Ascending aorta (tissue), 2 donors: Measurements from ENCODE around the gene WDFY3. TPM values are rescaled to one million over a fixed set of nuclear protein-coding genes. Genes with fewer than 3 reads are reported as not detected.

Experiments
- DNase-seq, 2 donors: peaks; one replicate each; pipeline ENCODE4 v3.0.0-alpha.2; 2019; ENCODE audit warnings: low spot score in 2 of 2
- H3K27ac ChIP-seq, 2 donors: fragments of 200-600 bp; sonication (generic); one replicate each; pipeline ENCODE4 v1.5.1; 2016 to 2017; ENCODE audit warnings: mild to moderate bottlenecking in 1 of 2
- H3K27me3 ChIP-seq: fragments of 200-600 bp; sonication (generic); one replicate; pipeline ENCODE4 v1.5.1; 2017
- H3K36me3 ChIP-seq, 2 donors: fragments of 200-600 bp; sonication (generic); one replicate each; pipeline ENCODE4 v1.5.1; 2016
- H3K4me1 ChIP-seq, 2 donors: fragments of 200-600 bp; sonication (generic); one replicate each; pipeline ENCODE4 v1.5.1; 2016 to 2017; ENCODE audit warnings: mild to moderate bottlenecking in 1 of 2
- H3K4me3 ChIP-seq, 2 donors: fragments of 200-600 bp; sonication (generic); one replicate each; pipeline ENCODE4 v1.5.1; 2016 to 2017; ENCODE audit warnings: mild to moderate bottlenecking in 1 of 2
- H3K9me3 ChIP-seq, 2 donors: fragments of 200-600 bp; sonication (generic); one replicate each; pipeline ENCODE4 v1.5.1; 2016
- intact Hi-C: fragments of 100-400 bp; cut with DNase I; formaldehyde crosslinking; loops from one replicate; pipeline ENCODE4 v1.15.1; 2023
- total RNA-seq: library from RNA; depleted of rRNA; stranded (reverse); fragments of >200 nt; gene quantifications from one replicate; pipeline ENCODE4 v1.1.0, GENCODE V29; 2016
- TF ChIP-seq, protein P1 (sequence below), 3 experiments: fragments of 200-600 bp in 2 of 3; fragments of 450-650 bp in 1 of 3; sonication (generic) in 2 of 3; IDR thresholded peaks; one replicate each; pipeline ENCODE4 v1.5.1; 2016 to 2019; ENCODE audit warnings: antibody characterized with exemption in 3 of 3, mild to moderate bottlenecking in 1 of 3, moderate library complexity in 1 of 3

Gene WDFY3, protein sequence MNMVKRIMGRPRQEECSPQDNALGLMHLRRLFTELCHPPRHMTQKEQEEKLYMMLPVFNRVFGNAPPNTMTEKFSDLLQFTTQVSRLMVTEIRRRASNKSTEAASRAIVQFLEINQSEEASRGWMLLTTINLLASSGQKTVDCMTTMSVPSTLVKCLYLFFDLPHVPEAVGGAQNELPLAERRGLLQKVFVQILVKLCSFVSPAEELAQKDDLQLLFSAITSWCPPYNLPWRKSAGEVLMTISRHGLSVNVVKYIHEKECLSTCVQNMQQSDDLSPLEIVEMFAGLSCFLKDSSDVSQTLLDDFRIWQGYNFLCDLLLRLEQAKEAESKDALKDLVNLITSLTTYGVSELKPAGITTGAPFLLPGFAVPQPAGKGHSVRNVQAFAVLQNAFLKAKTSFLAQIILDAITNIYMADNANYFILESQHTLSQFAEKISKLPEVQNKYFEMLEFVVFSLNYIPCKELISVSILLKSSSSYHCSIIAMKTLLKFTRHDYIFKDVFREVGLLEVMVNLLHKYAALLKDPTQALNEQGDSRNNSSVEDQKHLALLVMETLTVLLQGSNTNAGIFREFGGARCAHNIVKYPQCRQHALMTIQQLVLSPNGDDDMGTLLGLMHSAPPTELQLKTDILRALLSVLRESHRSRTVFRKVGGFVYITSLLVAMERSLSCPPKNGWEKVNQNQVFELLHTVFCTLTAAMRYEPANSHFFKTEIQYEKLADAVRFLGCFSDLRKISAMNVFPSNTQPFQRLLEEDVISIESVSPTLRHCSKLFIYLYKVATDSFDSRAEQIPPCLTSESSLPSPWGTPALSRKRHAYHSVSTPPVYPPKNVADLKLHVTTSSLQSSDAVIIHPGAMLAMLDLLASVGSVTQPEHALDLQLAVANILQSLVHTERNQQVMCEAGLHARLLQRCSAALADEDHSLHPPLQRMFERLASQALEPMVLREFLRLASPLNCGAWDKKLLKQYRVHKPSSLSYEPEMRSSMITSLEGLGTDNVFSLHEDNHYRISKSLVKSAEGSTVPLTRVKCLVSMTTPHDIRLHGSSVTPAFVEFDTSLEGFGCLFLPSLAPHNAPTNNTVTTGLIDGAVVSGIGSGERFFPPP (N-terminal part only)
- total RNA-seq, result 30.2 TPM

- Histone ChIP-seq H3K27ac (peak within 1 kb of the TSS; percentile 91 to 95), H3K27me3 (no peaks in the 10 kb centered on the region), H3K4me3 (peak within 1 kb of the TSS; percentile 85 to 87), H3K4me1 (peaks cover 0 to 29% of the 10 kb centered on the region in 2 donors), H3K36me3 (no peaks in the 10 kb centered on the region), H3K9me3 (no peaks in the 10 kb centered on the region)
- peak; percentile 53 to 91 for DNase-seq
- TF ChIP-seq, protein P1, sequence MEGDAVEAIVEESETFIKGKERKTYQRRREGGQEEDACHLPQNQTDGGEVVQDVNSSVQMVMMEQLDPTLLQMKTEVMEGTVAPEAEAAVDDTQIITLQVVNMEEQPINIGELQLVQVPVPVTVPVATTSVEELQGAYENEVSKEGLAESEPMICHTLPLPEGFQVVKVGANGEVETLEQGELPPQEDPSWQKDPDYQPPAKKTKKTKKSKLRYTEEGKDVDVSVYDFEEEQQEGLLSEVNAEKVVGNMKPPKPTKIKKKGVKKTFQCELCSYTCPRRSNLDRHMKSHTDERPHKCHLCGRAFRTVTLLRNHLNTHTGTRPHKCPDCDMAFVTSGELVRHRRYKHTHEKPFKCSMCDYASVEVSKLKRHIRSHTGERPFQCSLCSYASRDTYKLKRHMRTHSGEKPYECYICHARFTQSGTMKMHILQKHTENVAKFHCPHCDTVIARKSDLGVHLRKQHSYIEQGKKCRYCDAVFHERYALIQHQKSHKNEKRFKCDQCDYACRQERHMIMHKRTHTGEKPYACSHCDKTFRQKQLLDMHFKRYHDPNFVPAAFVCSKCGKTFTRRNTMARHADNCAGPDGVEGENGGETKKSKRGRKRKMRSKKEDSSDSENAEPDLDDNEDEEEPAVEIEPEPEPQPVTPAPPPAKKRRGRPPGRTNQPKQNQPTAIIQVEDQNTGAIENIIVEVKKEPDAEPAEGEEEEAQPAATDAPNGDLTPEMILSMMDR (IDR thresholded peaks at IDR 0.05), result peak in 1 of 3 experiments; percentile 7
- intact Hi-C loops, result loop anchor here (5.0 kb wide), 1 partner anchor 154 kb away; no protein-coding TSS in a partner anchor
These were observed at the start of gene WDFY3 for GRCh38 chr4:84966382-84967242. WDFY3 (minus strand) TSS chr4:84966690; CDS start chr4:84860591, 106,099 bp downstream.

GRCh38 chr4:85005865-85006377, 39.4 kb upstream of the WDFY3 start:
- H3K4me1 ChIP-seq, result no peaks in the 10 kb centered on the region
- H3K9me3 ChIP-seq, result peaks cover 0 to 3% of the 10 kb centered on the region in 2 donors
- no peaks in the 10 kb centered on the region for H3K27me3 ChIP-seq
- no peaks in the 10 kb centered on the region for H3K36me3 ChIP-seq
- intact Hi-C loops, result no loop called here
- H3K4me3 ChIP-seq, result no peak overlapping the region
- H3K27ac ChIP-seq, result no peak overlapping the region
- no peak for DNase-seq
- TF ChIP-seq, protein P1 (IDR thresholded peaks at IDR 0.05), result no peak

DNA sequence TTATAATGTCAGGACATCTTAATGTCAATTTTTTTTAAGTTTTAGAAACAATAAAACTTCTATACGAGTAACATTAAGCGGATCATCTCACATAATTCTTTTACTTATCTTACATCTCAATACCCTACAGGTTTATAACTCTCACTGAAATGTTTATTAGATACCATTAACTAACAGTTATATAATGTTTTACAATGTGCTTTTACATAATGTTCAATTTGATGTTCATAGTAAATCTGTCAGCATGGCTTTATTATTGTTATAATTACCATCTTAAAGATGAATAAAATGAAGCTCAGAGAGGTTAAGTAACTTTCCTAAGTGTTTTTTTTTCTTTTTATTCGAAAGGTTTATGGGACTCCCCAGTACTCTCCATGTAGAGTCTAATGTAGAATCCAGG, 33.9 kb upstream of the WDFY3 start:
- Histone ChIP-seq H3K27ac (no peak overlapping the region), H3K27me3 (no peaks in the 10 kb centered on the region), H3K36me3 (no peaks in the 10 kb centered on the region), H3K4me3 (no peak overlapping the region), H3K4me1 (no peaks in the 10 kb centered on the region), H3K9me3 (no peaks in the 10 kb centered on the region)
- intact Hi-C loops, result no loop called here
- TF ChIP-seq, protein P1 (IDR thresholded peaks at IDR 0.05), result no peak
- DNase-seq, result no peak

DNA sequence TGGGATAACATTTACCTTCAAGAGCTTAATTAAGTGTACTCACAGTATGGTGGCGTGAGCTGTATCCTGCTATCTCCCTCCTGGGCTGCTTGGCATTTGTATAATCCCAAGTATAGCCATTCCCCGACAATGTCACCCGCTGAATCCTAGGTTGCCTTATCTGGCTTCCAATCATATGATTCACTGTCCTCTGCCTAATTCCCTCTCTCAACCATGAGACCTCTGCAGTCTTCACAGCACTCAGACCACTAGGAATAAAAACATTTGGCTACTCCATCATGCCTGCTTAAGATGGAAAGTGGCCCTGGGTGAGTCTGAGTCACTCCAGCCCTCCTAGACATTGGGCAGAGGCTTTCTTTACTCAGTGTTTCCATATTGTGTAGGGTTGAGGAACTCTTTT, 28.9 kb upstream of the WDFY3 start:
- H3K27ac ChIP-seq, result no peak overlapping the region
- intact Hi-C loops, result no loop called here
- H3K4me3 ChIP-seq, result no peak overlapping the region
- H3K4me1 ChIP-seq, result no peaks in the 10 kb centered on the region
- no peak for DNase-seq
- H3K9me3 ChIP-seq, result no peaks in the 10 kb centered on the region
- H3K27me3 ChIP-seq, result no peaks in the 10 kb centered on the region
- no peaks in the 10 kb centered on the region for H3K36me3 ChIP-seq
- TF ChIP-seq, protein P1 (IDR thresholded peaks at IDR 0.05), result no peak
